Measurements from ENCODE around the gene HSD17B12.
"Not testable (repeated sequence)": the region's sequence is repeated elsewhere in the genome, so short reads cannot be mapped to it uniquely, and the experiment has no call there.

The HSD17B12 gene

GRCh38 chr11:43664295-43664694 is 16.2 kb upstream of the HSD17B12 start:
- DNase-seq (ENCODE audit: low read depth, low spot score): no peak
- no peak overlapping the region for H3K4me3 ChIP-seq (ENCODE audit: low read depth, low read length)
- TF ChIP-seq CTCF (IDR thresholded peaks at IDR 0.05; ENCODE audit: insufficient read depth, low read length, missing control alignments): no peak
- ChIA-PET POLR2A (no interaction called here), CTCF (no interaction called here)

GRCh38 chr11:43671284-43671683 is 9.3 kb upstream of the HSD17B12 start:
- DNase-seq (ENCODE audit: low read depth, low spot score); POLR2A ChIA-PET; H3K4me3 ChIP-seq (ENCODE audit: low read depth, low read length): not testable (repeated sequence)
- CTCF ChIA-PET: interaction anchor here (1.0 kb wide), 1 partner anchor 9 kb away, joined by 3 read pairs; the partner anchor contains the start of gene HSD17B12

GRCh38 chr11:43674560-43674959 is 6.0 kb upstream of the HSD17B12 start:
- CTCF ChIA-PET: interaction anchor here (1.0 kb wide), 1 partner anchor 177 kb away, joined by 5 read pairs; no protein-coding TSS in a partner anchor
- POLR2A ChIA-PET: no interaction called here
- H3K4me3 ChIP-seq (ENCODE audit: low read depth, low read length): no peak overlapping the region
- TF ChIP-seq CTCF (IDR thresholded peaks at IDR 0.05; ENCODE audit: insufficient read depth, low read length, missing control alignments): no peak
- no peak for DNase-seq (ENCODE audit: low read depth, low spot score)

GRCh38 chr11:43676933-43677332 is 3.6 kb upstream of the HSD17B12 start:
- no peak for TF ChIP-seq CTCF (IDR thresholded peaks at IDR 0.05; ENCODE audit: insufficient read depth, low read length, missing control alignments)
- no peak overlapping the region for H3K4me3 ChIP-seq (ENCODE audit: low read depth, low read length)
- CTCF ChIA-PET: no interaction called here
- no peak for DNase-seq (ENCODE audit: low read depth, low spot score)
- POLR2A ChIA-PET: no interaction called here

GRCh38 chr11:43681401-43681942 is 934 bp downstream of the HSD17B12 start:
- CTCF ChIA-PET: no interaction called here
- H3K4me3 ChIP-seq (ENCODE audit: low read depth, low read length): peak overlapping the region; percentile 88
- POLR2A ChIA-PET: interaction anchor here (0.6 kb wide), 1 partner anchor 120 kb away, joined by 3 read pairs; no protein-coding TSS in a partner anchor
- DNase-seq (ENCODE audit: low read depth, low spot score): no peak
- TF ChIP-seq CTCF (IDR thresholded peaks at IDR 0.05; ENCODE audit: insufficient read depth, low read length, missing control alignments): no peak

- CTCF ChIA-PET; DNase-seq (ENCODE audit: low read depth, low spot score); POLR2A ChIA-PET: not testable (repeated sequence)
- H3K4me3 ChIP-seq (ENCODE audit: low read depth, low read length): peak overlapping the region; percentile 88
Observed at GRCh38 chr11:43682081-43682480, 1.5 kb downstream of the HSD17B12 start.

- no peak for TF ChIP-seq CTCF (IDR thresholded peaks at IDR 0.05; ENCODE audit: insufficient read depth, low read length, missing control alignments)
- ChIA-PET CTCF (interaction anchor here (1.0 to 1.1 kb wide), 2 partner anchors 23 to 168 kb away, joined by 3 to 5 read pairs; no protein-coding TSS in a partner anchor), POLR2A (no interaction called here)
- DNase-seq (ENCODE audit: low read depth, low spot score): no peak
- H3K4me3 ChIP-seq (ENCODE audit: low read depth, low read length): no peak overlapping the region
Observed at GRCh38 chr11:43685440-43685839, 4.9 kb downstream of the HSD17B12 start.

All from AG04449 (cell line).